Urinary bladder (tissue), 4 donors: ENCODE measurements around the gene XKR8. TPM values are rescaled to one million over a fixed set of nuclear protein-coding genes. Genes with fewer than 3 reads are reported as not detected.

Source experiments
- DNase-seq: peaks from one replicate; pipeline ENCODE4 v3.0.0-alpha.2; 2015; ENCODE audit errors: extremely low spot score
- H3K27ac ChIP-seq: one replicate; pipeline ENCODE4 v1.5.1; 2013; ENCODE audit warnings: low read depth, mild to moderate bottlenecking, moderate library complexity
- H3K36me3 ChIP-seq: one replicate; pipeline ENCODE4 v1.6.1; 2013; ENCODE audit warnings: mild to moderate bottlenecking, moderate library complexity; ENCODE audit not compliant: insufficient read depth
- H3K4me1 ChIP-seq: one replicate; pipeline ENCODE4 v1.6.1; 2013; ENCODE audit warnings: mild to moderate bottlenecking, moderate library complexity; ENCODE audit not compliant: insufficient read depth
- H3K4me3 ChIP-seq: one replicate; pipeline ENCODE4 v1.5.1; 2013; ENCODE audit warnings: low read depth, low read length
- WGBS: extraction: QIAGEN DNeasy Blood & Tissue Kit; methylation state at CpG from one replicate; pipeline ENCODE4 v1.1.7; 2013; 5-methylcytosine and 5-hydroxymethylcytosine counted together
- polyA plus RNA-seq: library from polyadenylated mRNA; stranded (reverse); fragments of 200-250 nt; gene quantifications from one replicate; pipeline ENCODE4 v1.2.3, GENCODE V29; 2013
- total RNA-seq: library from RNA; depleted of rRNA; stranded (reverse); fragments of >200 nt; gene quantifications from one replicate; pipeline ENCODE4 v1.2.3, GENCODE V29; 2014
- donor health status: healthy with polysubstance abuse.
- donor health status: healthy.

The XKR8 gene
- total and polyA plus RNA-seq, 2 donors, result 3.2 to 9.0 TPM

GRCh38 chr1:27963393-27963792 lies 3.6 kb downstream of the XKR8 start:
- Histone ChIP-seq H3K27ac (no peak overlapping the region), H3K4me1 (no peaks in the 10 kb centered on the region), H3K4me3 (no peak overlapping the region), H3K36me3 (no peaks in the 10 kb centered on the region)
- DNase-seq, result no peak
- whole genome bisulfite sequencing, result 95% methylated on average over 11 of the region's 11 CpGs

- Histone ChIP-seq H3K36me3 (no peaks in the 10 kb centered on the region), H3K4me3 (no peak overlapping the region), H3K27ac (no peak overlapping the region), H3K4me1 (no peaks in the 10 kb centered on the region)
- DNase-seq, result no peak
- 94% methylated on average over 24 of the region's 24 CpGs for WGBS
Observed at GRCh38 chr1:27966402-27967105, 6.8 kb downstream of the XKR8 start.

DNA sequence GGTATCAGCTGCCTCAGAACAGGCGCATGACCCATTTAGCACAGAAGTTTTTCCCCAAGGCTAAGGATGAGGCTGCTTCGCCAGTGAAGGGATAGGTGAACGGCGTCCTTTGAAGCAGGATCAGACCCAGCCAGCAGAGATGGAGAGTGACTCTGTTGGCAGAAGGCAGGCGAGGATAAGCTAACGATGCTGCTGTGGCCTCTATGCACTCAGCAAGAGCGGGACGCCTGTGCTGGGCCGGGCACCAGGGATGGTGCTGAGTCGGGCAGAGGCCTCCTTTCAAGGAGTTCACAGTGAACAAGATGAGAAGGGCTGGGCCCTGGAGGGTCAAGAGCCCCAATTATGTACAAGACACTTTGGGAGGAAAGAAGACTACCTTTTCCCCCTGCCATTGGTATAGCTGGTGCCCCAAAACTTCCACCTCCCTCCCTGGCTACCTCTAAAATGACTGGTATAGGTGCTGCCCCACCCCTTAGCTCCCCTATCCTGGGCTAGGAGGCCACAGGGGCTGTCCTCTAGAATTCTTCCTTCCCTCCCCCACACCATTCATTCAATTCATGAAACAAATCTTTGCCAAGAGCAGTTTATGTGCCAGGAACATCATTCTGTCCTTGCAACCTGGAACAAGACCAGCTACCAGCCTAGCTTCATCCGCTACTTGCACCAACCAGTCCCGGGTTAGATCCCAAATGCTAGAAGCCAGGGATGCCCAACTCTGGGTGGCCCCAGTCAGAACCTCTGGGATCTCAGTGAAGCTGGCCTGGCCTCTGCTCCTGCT lies 7.5 kb downstream of the XKR8 start:
- Histone ChIP-seq H3K4me3 (no peak overlapping the region), H3K27ac (no peak overlapping the region), H3K4me1 (no peaks in the 10 kb centered on the region), H3K36me3 (no peaks in the 10 kb centered on the region)
- WGBS, result 95% methylated on average over 12 of the region's 12 CpGs
- DNase-seq, result no peak

- H3K36me3 ChIP-seq, result no peaks in the 10 kb centered on the region
- H3K4me1 ChIP-seq, result no peaks in the 10 kb centered on the region
- no peak overlapping the region for H3K4me3 ChIP-seq
- DNase-seq, result no peak
- H3K27ac ChIP-seq, result no peak overlapping the region
- WGBS, result 83% methylated on average over 4 of the region's 4 CpGs
Observed at GRCh38 chr1:27967884-27968466, 8.2 kb downstream of the XKR8 start.

DNA sequence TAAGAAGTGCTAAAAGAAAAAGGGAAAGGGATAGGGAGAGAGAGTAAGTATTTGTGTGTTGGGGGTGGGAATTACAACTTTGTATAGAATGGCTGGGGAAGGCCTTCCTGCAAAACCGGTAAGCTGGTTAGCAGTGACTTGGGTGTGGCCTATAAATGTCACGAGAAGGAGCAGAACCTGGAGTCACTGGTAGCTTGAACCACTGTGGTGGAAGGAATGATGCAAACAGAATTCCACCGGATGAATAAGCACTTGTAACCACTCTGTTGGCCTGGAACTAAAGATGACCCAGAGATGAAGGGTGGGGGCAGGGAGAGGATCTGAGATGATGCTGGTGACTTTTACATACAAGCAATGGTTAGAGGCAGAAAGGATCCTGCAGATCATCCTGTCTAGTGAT lies 8.9 kb downstream of the XKR8 start:
- WGBS, result 41% methylated on average over 3 of the region's 3 CpGs
- H3K27ac ChIP-seq, result no peak overlapping the region
- no peak for DNase-seq

DNA sequence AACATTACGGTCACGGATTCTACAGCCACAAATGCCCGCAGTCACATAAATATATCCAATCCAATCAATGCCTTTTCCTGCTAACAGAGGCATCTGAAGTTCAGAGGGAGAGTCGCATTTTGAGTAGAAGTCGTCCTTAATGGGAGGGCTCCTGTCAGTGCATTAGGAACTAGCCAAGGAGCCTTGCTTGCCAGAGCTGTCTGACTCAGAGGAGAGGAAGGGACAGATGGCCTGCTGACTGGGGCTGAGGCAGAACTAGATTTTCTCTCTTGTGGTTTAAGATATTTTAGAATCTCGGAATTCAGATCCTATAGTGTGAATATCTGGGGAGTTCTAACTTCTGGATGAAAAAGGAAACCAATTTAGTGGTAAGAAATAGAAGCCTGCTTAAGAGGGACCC lies 10.6 kb downstream of the XKR8 start:
- H3K4me1 ChIP-seq, result no peaks in the 10 kb centered on the region
- WGBS, result 75% methylated on average over 6 of the region's 6 CpGs
- DNase-seq, result no peak
- peak overlapping the region; percentile 71 for H3K27ac ChIP-seq
- peaks cover 4% of the 10 kb centered on the region for H3K36me3 ChIP-seq
- no peak overlapping the region for H3K4me3 ChIP-seq

More for the DNA sequence above, 8.9 kb downstream of the XKR8 start:
- H3K36me3 ChIP-seq, result no peaks in the 10 kb centered on the region
- no peaks in the 10 kb centered on the region for H3K4me1 ChIP-seq
- no peak overlapping the region for H3K4me3 ChIP-seq

GRCh38 chr1:27971674-27972073 lies 11.9 kb downstream of the XKR8 start:
- H3K4me1 ChIP-seq, result no peaks in the 10 kb centered on the region
- no peak overlapping the region for H3K27ac ChIP-seq
- peaks cover 4% of the 10 kb centered on the region for H3K36me3 ChIP-seq
- H3K4me3 ChIP-seq, result no peak overlapping the region
- DNase-seq, result no peak

DNA sequence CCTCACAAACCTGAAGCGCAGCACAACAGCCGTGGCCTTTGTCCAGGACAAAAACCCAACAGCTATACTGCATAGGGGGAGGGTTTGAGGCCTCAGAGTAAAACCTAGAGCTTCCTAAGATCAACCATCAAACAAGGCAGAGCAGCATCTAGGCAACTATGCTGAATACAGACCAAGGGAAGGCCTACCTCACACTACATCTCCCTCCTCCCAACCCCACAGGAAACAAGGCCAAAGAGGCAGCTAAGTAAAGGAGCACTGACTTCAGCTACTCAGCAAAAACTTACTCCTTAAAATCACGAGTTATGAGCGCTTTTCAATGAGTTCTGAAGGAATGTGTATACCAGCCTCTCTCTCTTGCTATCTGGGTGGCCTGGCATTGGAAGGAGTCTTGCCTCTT lies 12.4 kb downstream of the XKR8 start:
- Histone ChIP-seq H3K4me1 (no peaks in the 10 kb centered on the region), H3K27ac (no peak overlapping the region), H3K36me3 (peaks cover 4% of the 10 kb centered on the region), H3K4me3 (no peak overlapping the region)
- no peak for DNase-seq
- WGBS, result 92% methylated on average over 4 of the region's 4 CpGs

GRCh38 chr1:27973771-27974416 lies 14.1 kb downstream of the XKR8 start:
- Histone ChIP-seq H3K4me3 (no peak overlapping the region), H3K27ac (no peak overlapping the region), H3K36me3 (peaks cover 4% of the 10 kb centered on the region), H3K4me1 (no peaks in the 10 kb centered on the region)
- no peak for DNase-seq
- WGBS, result 77% methylated on average over 4 of the region's 4 CpGs

GRCh38 chr1:27974417-27974781 lies 14.6 kb downstream of the XKR8 start:
- Histone ChIP-seq H3K27ac (no peak overlapping the region), H3K4me3 (no peak overlapping the region), H3K4me1 (no peaks in the 10 kb centered on the region), H3K36me3 (peaks cover 4% of the 10 kb centered on the region)
- no peak for DNase-seq

GRCh38 chr1:27979151-27979858 lies 19.5 kb downstream of the XKR8 start:
- Histone ChIP-seq H3K36me3 (peaks cover 1% of the 10 kb centered on the region), H3K27ac (no peak overlapping the region), H3K4me3 (no peak overlapping the region), H3K4me1 (no peaks in the 10 kb centered on the region)
- WGBS, result 76% methylated on average over 1 of the region's 1 CpG
- DNase-seq, result no peak

DNA sequence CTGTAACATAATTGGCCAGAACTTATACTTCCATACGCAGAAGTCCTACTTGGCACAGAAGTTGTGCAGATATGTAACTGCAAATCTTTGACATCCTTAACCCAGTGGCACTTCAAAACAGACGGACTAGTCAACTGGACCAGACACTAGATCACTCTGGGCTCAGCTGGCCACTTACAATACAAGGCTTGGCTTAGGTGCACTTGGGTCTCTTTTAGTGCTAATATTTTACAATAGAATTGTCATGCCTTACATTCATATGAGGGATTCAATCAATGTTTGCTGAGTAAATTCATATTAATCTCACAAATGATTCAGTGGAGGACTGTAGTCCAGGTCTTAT lies 20.1 kb downstream of the XKR8 start:
- H3K4me3 ChIP-seq, result no peak overlapping the region
- H3K36me3 ChIP-seq, result no peaks in the 10 kb centered on the region
- H3K4me1 ChIP-seq, result no peaks in the 10 kb centered on the region
- no peak overlapping the region for H3K27ac ChIP-seq
- DNase-seq, result no peak
- WGBS, result 23% methylated on average over 2 of the region's 2 CpGs

DNA sequence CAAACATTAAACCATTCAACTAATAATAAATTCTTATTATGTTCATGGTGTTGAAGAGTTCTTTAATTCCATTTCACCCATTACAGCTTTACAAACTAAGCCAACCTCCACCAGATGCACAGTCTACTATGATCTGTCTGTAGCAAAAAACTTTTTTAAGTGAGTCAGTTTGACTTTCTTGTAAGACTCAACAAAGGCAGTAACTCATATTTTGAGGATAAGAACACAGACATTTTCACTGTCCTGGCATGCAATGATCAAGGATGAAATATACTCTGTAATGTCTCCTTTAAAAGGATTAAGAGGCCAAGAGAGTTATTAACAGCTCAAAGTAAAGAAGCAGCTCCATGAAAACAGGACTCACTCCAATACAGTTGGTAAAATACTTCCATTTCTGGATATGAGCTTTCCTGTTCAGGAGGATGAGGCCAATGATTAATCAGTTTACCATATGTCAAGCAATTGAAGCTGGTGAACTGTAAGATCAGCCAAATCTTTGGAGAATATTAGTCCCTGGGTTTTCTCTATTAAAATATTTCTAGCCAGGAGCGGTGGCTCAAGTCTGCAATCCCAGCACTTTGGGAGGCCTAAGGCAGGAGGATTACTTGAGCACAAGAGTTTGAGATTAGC lies 20.6 kb downstream of the XKR8 start:
- no peak overlapping the region for H3K4me3 ChIP-seq
- 82% methylated on average over 1 of the region's 1 CpG for WGBS
- H3K36me3 ChIP-seq, result no peaks in the 10 kb centered on the region
- DNase-seq, result no peak
- H3K4me1 ChIP-seq, result no peaks in the 10 kb centered on the region
- no peak overlapping the region for H3K27ac ChIP-seq
